ENCODE measurements around the gene CNPPD1. TPM values are rescaled to one million over a fixed set of nuclear protein-coding genes. Genes with fewer than 3 reads are reported as not detected.

The CNPPD1 gene
- total RNA-seq, 1 donor from 2014 or later = 55.3 TPM

- TF ChIP-seq CTCF (IDR thresholded peaks at IDR 0.05; ENCODE audit: insufficient read depth, low read length, poor library complexity, severe bottlenecking) = no peak
- no peaks in the 10 kb centered on the region for H3K36me3 ChIP-seq (ENCODE audit: control insufficient read depth, insufficient read depth, low read length)
- no peak for DNase-seq (ENCODE audit: low read depth)
Observed at GRCh38 chr2:219199470-219200211, 22.9 kb upstream of the CNPPD1 start.

GRCh38 chr2:219198974-219199373, 22.2 kb upstream of the CNPPD1 start:
- no peak for DNase-seq (ENCODE audit: low read depth)
- H3K4me3 ChIP-seq (ENCODE audit: low read depth, low read length) = no peak overlapping the region
- no peaks in the 10 kb centered on the region for H3K27me3 ChIP-seq (ENCODE audit: control insufficient read depth, insufficient read depth, low read length)
- TF ChIP-seq CTCF (IDR thresholded peaks at IDR 0.05; ENCODE audit: insufficient read depth, low read length, poor library complexity, severe bottlenecking) = no peak
- H3K36me3 ChIP-seq (ENCODE audit: control insufficient read depth, insufficient read depth, low read length) = no peaks in the 10 kb centered on the region

More at GRCh38 chr2:219199470-219200211, 22.9 kb upstream of the CNPPD1 start:
- H3K27me3 ChIP-seq (ENCODE audit: control insufficient read depth, insufficient read depth, low read length) = no peaks in the 10 kb centered on the region
- no peak overlapping the region for H3K4me3 ChIP-seq (ENCODE audit: low read depth, low read length)

- DNase-seq (ENCODE audit: low read depth) = no peak
- no peak overlapping the region for H3K4me3 ChIP-seq (ENCODE audit: low read depth, low read length)
- H3K36me3 ChIP-seq (ENCODE audit: control insufficient read depth, insufficient read depth, low read length) = no peaks in the 10 kb centered on the region
- no peak for TF ChIP-seq CTCF (IDR thresholded peaks at IDR 0.05; ENCODE audit: insufficient read depth, low read length, poor library complexity, severe bottlenecking)
- no peaks in the 10 kb centered on the region for H3K27me3 ChIP-seq (ENCODE audit: control insufficient read depth, insufficient read depth, low read length)
Observed at GRCh38 chr2:219197388-219197787, 20.7 kb upstream of the CNPPD1 start.

- peaks cover 2% of the 10 kb centered on the region for H3K36me3 ChIP-seq (ENCODE audit: control insufficient read depth, insufficient read depth, low read length)
- no peak for TF ChIP-seq CTCF (IDR thresholded peaks at IDR 0.05; ENCODE audit: insufficient read depth, low read length, poor library complexity, severe bottlenecking)
- H3K27me3 ChIP-seq (ENCODE audit: control insufficient read depth, insufficient read depth, low read length) = no peaks in the 10 kb centered on the region
- no peak overlapping the region for H3K4me3 ChIP-seq (ENCODE audit: low read depth, low read length)
- DNase-seq (ENCODE audit: low read depth) = no peak
Observed at GRCh38 chr2:219186754-219187456, 10.2 kb upstream of the CNPPD1 start.

- no peak for TF ChIP-seq CTCF (IDR thresholded peaks at IDR 0.05; ENCODE audit: insufficient read depth, low read length, poor library complexity, severe bottlenecking)
- H3K27me3 ChIP-seq (ENCODE audit: control insufficient read depth, insufficient read depth, low read length) = no peaks in the 10 kb centered on the region
- H3K4me3 ChIP-seq (ENCODE audit: low read depth, low read length) = no peak overlapping the region
- H3K36me3 ChIP-seq (ENCODE audit: control insufficient read depth, insufficient read depth, low read length) = peaks cover 2% of the 10 kb centered on the region
- DNase-seq (ENCODE audit: low read depth) = no peak
Observed at GRCh38 chr2:219184121-219184520, 7.4 kb upstream of the CNPPD1 start.
